ENCODE data around the gene LRCH1.
"Not testable (repeated sequence)": the region's sequence is repeated elsewhere in the genome, so short reads cannot be mapped to it uniquely, and the experiment has no call there.

Gene LRCH1

DNA sequence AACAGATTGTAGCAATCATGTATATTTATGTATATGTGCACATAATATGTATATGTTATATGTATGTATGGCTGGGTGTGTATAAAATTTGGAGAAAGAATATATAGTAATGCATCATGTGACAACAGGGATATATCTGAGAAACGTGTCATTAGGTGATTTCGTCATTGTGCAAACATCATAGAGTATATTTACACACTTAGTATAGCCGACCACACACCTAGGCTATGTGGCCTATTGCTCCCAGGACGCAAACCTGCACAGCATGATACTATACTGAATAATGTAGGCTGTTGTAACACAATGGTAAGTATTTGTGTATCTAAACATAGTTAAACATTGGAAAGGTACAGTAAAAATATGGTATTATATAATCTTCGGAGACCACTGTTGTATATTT is 200.2 kb downstream of the LRCH1 start:
- DNase-seq (ENCODE audit: low spot score) = no peak

DNA sequence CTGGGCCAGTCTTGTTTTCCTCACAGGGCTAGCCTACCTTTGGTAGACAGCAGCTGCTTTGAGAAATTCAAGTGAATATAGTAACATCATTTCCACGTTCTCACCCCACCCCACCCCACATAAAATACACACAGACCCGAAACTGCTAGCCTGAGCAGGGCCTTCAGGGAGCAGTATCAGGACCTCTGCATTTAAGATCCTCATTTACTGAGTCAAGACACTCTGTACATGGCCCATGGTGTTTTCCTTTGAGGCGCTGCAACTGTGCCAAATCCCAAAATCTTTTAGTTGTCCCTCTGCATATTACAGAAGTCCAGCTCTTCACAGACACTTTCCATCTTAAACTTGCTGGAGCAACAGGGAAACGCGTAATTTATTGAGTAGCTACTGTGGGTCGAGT is 200.9 kb downstream of the LRCH1 start:
- DNase-seq (ENCODE audit: low spot score) = no peak

DNA sequence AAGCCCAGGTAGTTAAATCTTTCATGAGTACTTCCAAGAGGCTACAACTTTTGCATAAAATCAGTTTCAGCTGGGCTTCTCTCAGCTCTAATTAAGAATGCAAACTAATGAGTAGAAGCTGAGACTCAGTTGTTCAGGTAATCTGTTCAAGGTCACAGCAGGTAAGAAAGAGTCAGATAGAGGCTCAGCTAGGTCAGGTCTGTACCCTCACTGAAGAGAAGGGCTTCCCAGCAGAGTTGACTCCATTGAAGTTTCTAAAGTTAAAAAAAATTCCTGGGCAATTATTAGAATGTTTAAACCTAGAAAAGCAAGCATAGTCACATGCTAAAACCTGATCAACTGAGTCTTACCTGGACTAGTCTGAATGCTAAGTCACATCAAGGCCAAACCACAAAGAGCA is 201.8 kb downstream of the LRCH1 start:
- no peak for DNase-seq (ENCODE audit: low spot score)

DNA sequence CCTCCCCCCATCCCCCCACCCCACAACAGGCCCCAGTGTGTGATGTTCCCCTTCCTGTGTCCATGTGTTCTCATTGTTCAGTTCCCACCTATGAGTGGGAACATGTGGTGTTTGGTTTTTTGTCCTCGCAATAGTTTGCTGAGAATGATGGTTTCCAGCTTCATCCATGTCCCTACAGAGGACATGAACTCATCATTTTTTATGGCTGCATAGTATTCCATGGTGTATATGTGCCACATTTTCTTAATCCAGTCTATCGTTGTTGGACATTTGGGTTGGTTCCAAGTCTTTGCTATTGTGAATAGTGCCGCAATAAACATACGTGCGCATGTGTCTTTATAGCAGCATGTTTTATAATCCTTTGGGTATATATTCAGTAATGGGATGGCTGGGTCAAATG is 202.5 kb downstream of the LRCH1 start:
- not testable (repeated sequence) for DNase-seq (ENCODE audit: low spot score)

DNA sequence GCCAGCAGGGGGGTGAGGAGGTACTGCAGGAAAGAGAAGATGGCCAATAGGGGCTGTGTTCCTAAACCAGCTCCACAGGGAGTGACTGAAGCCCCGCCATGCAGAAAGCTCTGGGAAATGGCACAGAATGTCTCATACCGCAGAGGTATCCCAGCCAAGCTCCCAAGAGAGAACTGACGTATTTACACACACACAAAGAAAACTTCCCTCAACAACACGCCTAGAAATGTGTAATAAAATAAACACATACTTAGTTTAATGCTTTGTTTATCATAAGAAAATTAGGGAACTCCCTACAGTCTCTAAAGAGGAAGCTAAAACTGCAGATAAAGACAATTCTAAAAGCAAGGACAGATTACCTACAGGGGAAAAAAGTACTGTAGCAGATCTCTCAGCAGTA is 204.0 kb downstream of the LRCH1 start:
- peak; percentile 31 for DNase-seq (ENCODE audit: low spot score)

DNA sequence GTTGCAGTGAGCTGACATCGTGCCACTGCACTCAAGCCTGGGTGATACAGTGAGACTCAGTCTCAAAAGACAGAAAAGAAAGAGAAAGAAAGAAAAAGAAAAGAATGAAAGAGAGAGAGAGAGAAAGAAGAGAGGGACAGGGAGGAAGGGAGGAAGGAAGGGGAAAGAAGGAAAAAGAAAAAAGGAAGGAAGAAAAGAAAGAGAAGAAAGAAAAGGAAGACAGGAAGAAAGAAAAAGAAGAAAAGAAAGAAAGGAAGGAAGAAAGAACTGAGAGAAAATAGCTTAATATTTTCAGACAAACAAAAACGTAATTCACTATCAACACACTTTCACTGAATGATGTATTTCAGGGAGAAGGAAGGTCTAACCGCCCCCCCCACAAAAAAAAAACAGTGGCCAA is 204.7 kb downstream of the LRCH1 start:
- no peak for DNase-seq (ENCODE audit: low spot score)

DNA sequence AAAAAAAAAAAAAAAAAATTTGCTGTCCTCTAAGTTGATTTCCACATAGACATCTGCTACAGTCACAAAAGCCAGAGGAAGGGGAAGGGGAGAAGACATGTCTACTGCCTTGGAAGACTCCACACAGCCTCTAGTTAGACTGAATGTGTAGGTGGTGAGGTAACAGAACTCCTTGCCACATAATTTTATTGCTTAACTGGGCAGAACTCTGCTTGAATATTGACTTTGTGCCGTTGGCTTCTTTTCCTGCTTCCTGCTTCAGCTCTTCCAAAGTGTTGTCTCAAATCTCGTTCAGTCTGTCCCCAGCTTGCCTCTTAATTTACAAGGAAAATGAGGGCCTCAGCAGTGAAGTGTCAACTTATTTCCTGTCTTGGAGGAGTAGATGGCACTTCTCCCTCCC is 206.9 kb downstream of the LRCH1 start:
- DNase-seq (ENCODE audit: low spot score) = no peak

DNA sequence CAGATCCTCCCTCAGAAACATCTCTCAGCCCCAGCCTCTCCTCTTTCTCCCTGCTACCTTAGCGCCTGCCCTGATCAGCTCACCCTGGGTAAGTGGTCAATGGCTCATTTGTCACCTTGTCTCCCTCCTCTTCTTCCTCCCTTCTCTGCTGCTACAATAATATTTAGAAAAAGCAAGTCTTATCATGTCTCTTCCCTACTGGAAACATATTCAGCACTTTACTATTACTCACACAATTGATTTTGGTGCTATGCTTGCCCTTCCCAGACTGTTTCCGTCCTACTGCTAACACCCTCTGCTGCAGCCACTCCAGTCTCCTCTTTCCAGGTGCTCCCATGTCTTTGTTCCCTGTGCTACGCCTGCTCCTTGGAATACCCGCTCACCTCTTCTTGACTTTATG is 208.2 kb downstream of the LRCH1 start:
- DNase-seq (ENCODE audit: low spot score) = no peak

DNA sequence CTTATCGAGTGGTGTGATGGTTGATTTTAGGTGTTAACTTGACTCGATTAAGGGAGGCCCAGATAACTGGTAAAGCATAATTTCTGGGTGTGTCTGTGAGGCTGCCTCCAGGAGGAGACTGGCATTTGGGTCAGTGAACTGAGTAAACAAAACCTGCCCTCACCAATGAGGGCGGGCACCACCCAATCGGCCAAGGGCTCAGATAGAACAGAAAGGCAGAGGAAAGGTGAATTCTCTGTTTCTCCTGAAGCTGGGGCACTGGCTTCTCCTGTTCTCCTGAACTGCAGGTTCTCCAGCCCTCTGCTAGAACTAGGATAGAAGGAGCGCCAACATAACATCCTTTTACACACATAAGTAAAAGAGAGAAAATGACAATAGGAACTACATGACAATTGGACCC is 208.9 kb downstream of the LRCH1 start:
- DNase-seq (ENCODE audit: low spot score) = no peak

DNA sequence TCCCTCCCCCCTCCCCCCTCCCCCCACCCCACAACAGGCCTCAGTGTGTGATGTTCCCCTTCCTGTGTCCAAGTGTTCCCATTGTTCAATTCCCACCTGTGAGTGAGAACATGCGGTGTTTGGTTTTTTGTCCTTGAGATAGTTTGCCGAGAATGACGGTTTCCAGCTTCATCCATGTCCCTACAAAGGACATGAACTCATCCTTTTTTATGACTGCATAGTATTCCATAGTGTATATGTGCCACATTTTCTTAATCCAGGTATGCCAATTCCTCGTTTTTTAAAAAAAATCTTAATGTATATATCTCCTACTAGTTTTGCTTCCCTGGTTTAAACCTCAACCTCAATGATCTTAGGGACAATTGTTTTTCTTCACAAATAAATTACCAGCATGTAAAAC is 217.0 kb downstream of the LRCH1 start:
- DNase-seq (ENCODE audit: low spot score) = not testable (repeated sequence)

DNA sequence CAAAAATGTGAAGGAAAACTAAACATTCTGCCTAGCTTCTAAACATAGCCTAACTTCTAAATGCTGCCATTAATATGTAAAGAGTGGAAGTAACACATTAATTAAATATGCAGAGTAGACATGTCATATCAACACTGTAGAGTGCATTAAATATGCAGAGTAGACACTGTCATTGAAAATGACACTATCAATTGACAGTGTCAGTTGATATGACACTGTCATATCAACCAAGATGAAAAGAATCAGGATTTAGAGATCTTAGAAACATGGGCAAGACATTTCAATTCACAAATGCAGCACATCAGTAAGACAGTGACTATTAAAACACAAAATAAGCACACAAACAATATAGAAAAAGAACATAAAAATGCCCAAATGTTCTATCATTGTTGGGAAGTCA is 218.7 kb downstream of the LRCH1 start:
- DNase-seq (ENCODE audit: low spot score) = no peak

DNA sequence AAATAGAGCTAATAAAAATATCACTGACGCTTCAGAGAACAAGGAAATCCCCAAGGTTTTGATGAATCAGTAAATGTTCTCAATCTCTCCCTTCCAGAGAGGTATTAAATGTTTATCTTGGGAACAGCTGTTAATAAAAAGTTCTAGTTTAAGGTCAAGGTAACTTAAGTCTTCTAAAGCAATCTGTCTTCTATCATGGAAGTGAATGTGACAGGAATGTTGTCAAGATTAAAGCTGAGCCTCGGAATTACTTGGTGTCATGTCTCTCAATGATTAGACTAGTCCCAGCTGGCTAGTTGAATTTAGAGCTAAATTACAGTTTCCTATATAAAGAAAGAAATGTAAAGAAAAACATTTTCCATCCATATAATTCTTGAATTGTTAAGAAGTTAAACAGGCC is 220.6 kb downstream of the LRCH1 start:
- no peak for DNase-seq (ENCODE audit: low spot score)

DNA sequence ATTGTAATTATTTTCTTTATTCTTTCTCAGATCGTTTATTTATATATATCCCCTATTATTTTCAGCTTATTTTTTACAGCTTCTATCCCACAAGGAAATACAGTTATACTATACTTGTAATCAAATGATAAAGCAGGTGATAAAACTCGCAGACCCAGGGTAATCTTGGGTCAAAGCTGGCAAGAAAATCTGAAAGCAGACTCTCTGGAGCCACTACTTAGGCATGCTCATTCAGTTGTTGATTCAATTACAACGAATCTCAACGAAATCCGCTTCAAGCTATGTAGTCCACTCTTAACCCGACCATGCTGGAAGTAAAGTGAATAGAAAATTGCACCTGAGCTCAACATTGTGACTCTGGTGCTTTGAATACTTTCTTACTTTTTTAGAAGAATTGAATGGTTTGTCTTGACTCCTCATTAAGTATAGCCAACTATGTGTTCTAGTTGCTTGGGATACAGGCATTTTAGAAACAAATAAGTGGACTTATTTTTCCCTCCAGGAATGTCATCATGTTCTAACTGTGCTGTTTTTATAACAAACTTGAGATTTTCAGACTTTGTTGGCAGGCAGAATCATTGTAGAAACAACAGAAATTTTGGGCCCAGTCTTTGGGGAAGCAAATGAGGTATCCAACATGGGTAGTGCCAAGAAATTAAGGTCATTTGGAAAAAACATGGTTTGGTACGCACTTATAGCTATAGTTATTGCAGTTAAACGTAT is 222.6 kb downstream of the LRCH1 start:
- no peak for DNase-seq (ENCODE audit: low spot score)

DNA sequence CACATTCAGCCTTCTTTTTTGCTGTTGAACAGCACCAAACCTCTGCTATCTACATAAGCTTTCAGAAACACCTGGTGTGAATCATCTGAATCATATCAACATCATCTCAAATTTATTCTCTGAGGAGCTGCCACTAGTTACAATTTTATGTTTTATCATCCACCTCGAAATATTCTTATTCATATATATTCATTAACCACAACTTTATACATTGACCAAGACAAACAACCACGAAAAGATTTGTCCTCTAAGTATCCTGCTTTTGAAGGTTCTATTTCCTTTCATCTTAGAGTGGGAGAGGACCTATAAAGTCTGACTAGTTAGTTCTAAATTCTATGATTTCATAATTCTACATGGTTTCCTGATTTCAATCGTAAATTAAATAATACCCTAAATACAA is 225.1 kb downstream of the LRCH1 start:
- DNase-seq (ENCODE audit: low spot score) = no peak

DNA sequence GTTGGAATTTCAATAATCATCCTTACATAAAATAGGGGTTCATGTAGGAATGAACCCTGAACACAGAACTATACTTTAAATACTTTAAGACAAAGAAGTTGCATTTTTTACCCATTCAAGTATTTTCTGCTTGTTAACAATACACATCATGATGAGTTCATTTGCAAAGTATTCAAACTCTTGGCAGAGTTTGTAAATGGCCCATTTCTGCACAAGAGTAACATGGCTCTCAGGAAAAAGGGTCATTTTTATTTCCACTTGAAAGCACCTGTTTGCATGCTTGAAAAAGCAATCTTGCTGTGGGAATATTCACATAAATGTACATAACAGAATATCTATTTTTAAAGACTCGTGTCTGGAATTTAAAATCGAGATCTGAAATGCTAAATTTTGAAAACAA is 225.9 kb downstream of the LRCH1 start:
- no peak for DNase-seq (ENCODE audit: low spot score)

DNA sequence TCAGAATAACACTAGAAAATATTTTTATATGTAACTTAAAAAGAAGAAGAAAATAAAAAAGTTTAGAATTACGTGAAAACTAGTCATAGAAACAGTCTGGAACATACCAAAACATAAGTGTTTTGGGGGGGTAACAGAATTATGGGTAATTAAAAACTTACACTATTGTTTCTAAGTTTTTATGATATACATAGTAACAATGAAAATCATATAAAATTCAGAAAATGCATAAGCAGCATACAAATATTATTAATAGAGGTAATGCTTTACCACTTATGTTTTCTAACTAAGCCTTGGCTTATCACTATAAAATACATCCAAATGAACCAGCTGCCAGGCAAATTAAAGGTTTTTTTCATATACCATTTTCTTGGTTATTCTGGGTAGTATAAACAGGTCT is 229.1 kb downstream of the LRCH1 start:
- no peak for DNase-seq (ENCODE audit: low spot score)

DNA sequence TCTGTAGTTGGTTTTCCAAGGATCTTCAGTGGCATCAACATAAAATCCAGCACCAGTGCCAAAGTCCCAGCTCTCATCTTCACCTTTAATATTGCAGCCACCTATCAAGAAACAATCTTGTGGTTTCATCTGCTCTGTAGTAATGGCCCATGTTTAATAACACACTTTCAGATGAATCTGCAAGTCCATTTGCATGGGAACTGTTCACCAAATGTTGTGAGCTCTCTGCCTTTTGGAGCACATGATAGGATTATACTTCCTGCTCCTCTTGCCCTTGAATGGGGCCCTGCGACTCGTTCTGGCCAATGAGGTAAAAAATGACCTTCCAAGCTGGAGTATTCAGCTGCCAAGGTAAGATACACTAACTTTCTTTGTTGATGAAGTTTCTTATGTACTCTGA is 229.7 kb downstream of the LRCH1 start:
- no peak for DNase-seq (ENCODE audit: low spot score)

DNA sequence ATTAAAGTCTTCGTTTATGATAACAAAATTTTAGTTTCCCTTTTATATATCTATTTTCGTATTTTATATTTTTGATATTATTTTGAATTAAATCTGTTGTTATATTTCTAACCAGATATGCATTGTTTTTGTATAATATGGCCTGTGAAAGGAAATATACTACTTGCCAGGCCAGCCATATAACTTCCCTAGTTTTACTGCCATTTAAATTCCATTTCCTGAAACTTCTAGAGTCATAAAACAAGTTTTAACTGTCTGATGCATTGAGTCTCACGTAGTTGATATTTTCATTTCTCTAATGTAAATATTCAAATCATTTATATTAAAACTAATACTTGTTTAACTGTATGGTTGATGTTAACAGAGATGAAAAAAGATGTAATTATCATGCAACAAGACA is 230.5 kb downstream of the LRCH1 start:
- no peak for DNase-seq (ENCODE audit: low spot score)

DNA sequence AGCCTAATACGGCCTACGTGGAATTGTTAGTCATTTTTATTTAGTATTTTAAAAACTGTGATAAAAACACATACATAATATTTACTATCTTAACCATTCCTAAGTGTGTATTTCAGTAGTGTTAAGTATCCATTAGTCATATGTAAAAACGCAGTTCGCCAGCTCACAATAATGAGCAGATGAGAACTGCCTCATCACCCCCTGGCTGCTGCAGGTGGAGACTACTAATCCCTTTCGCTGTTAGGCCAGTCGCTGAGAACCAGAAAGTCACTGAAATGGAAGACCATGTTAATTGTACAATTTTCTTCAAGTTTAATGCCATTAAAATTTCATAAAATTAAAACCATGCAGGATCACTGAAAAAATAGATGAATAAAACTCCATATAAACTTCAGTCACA is 242.4 kb downstream of the LRCH1 start:
- DNase-seq (ENCODE audit: low spot score) = no peak

DNA sequence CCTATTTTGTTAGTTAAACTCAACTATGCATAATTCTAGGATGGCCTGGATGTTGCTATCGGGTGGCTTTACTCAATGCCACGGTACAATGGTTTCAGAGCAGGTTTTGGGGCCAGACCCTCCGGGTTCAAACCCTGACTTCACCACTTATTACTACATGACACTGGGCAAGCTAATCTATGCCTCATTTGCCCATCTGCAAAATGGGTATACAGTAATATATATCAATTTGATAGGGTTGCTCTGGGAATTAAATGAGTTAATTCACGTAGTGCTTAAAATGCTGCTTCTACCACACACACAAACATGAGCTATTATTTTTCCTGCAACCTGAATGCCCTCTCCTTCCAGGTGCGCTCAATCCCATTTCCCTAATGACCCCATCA is 243.2 kb downstream of the LRCH1 start:
- no peak for DNase-seq (ENCODE audit: low spot score)

DNA sequence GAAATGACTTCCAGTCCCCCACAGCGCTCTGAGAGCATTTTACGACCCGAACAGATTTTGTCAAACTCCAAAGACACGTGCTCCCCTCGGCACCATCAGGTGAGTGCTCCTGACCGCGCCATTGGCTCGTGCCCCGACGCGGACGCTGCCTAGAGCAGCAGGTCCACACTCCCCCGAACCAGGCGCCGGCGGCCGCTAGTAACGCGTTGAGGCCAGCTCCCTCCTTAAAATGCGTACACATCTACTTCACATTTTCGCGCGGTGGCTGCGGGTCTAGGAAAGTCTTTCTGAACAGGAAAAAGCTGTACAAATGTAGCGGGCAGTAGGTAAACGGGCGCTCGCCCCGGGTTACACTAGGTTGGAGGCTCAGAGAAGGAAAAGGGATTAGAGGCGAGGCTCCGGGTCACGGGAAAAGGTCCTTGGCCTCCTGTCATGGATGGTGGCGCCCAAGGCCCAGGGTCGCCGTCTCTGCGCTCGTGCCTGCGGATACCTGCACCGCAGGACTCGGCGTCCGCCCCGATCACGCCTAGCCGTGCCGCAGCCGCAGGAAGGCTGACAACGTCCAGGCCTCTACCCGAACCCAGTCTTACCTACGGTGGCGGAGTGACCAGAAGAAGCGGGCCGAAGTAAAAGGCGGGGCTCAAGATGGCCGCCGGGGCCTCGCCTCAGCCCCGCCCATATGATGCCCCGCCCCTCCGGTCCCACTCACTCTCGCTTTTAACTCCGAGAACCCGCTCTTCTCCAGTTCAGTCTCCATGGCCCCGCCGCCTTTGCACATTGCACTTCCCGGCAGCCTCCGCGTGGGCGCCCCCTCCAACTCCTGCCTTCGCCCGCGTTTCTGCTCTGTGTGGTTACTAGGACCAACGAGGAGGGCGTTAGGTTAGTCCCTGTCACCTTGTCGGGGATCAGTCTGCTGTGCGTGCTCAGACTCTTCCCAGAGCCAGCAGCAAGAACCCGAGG is 243.8 kb downstream of the LRCH1 start, which contains the start of gene ESD:
Gene ESD, minus strand, starts transcription at position 647 of the 960 bp plus-strand sequence. CDS start 5,748 bp downstream, outside the sequence.
- DNase-seq (ENCODE audit: low spot score) = peak; percentile 86

DNA sequence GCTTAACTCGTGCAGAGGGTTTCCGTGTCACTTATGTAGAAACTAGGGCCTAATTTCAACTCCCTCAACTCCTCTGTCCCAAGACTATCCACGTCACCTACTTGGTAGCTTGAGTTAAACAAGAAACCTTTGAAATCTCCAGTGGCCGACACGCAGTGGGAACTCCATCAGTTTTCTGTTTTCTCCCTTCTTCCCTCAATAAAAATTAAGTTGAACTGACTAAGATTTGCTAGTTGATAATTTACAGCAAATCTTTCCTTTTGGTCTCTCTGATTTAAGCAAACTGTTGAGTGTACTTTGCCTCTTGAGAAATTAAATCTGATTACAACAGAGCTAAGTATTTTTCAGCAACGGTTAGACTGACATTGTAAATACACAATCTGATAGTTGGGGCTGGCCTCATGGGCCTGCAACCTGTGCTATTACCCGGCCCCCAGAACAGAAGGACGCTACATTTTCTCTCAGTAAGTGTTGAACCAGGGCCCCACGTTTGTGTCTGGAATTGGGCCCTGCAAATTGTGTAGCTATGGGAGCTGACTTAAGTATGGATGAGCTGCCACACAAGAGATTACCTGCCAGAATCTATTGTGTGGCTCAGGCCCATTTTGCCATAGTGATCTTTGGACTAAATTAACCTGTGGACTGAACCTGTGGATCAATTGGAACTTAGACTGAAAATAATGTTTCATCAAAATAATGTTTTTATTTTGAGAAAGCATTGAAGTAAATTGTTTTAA is 244.7 kb downstream of the LRCH1 start:
- no peak for DNase-seq (ENCODE audit: low spot score)

DNA sequence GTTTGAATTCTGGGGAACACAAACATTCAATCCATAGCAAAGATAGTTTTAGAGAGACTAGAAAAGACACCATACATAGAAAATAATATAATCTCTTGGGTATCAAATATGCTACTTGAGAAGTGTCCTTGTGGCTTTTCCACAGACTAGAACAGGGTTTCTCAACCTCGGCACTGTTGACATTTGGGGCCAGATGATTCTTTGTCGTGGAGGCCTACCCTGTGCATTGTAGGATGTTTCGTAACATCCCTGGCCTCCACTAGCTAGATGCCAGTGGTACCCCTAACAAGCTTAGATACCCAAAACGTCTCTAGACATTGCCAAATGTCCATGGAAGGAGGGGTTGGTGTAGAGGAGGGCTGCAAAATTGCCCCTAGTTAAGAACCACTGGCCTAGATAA is 246.2 kb downstream of the LRCH1 start:
- DNase-seq (ENCODE audit: low spot score) = no peak

Measured in hepatic stellate cell (primary cell).